H1 (cell line): ENCODE measurements around the gene GABRD.

Experiments used
- ASH2L ChIP-seq: fragments of 200-600, 300-600 bp; sonication (generic); IDR thresholded peaks from one replicate; pipeline ENCODE4 v1.7.1; 2017; ENCODE audit warnings: low read length
- EZH2 ChIP-seq: fragments of 200-600 bp; sonication (generic); IDR thresholded peaks from 2 replicates; pipeline ENCODE4 v1.7.1; 2012; ENCODE audit warnings: low read depth, mild to moderate bottlenecking, moderate library complexity, low read length, inconsistent platforms; ENCODE audit not compliant: severe bottlenecking
- POLR2A ChIP-seq, 2 experiments: IDR thresholded peaks; 1 replicate in 1 of 2; 2 replicates in 1 of 2; pipeline ENCODE4 v1.6.1; 2011; ENCODE audit warnings: low read depth in 2 of 2, low read length in 2 of 2, mild to moderate bottlenecking in 2 of 2; ENCODE audit errors: control extremely low read depth in 1 of 2
- RNF2 ChIP-seq: fragments of 200-900, 300-1000 bp; sonication (generic); IDR thresholded peaks from 2 replicates; pipeline ENCODE4 v1.7.1; 2016; ENCODE audit warnings: borderline replicate concordance, low read depth, mild to moderate bottlenecking, antibody characterized with exemption, low read length; ENCODE audit not compliant: poor library complexity, severe bottlenecking; ENCODE audit errors: missing control alignments
- SP1 ChIP-seq: IDR thresholded peaks from 2 replicates; pipeline ENCODE4 v1.6.1; 2011; ENCODE audit warnings: low read depth, low read length
- SUZ12 ChIP-seq: fragments of 200-600 bp; sonication (generic); IDR thresholded peaks from 2 replicates; pipeline ENCODE4 v1.6.1; 2012; ENCODE audit warnings: mild to moderate bottlenecking, inconsistent platforms, low read length, moderate library complexity, mixed read lengths
- TAF1 ChIP-seq: IDR thresholded peaks from 2 replicates; pipeline ENCODE4 v1.6.1; 2011; ENCODE audit warnings: mild to moderate bottlenecking, low read depth, low read length
- YY1 ChIP-seq: IDR thresholded peaks from 2 replicates; pipeline ENCODE4 v1.6.1; 2011; ENCODE audit warnings: low read depth, mild to moderate bottlenecking, low read length
- TF ChIP-seq, protein P1 (sequence below), 3 experiments: IDR thresholded peaks; 1 replicate in 2 of 3; 2 replicates in 1 of 3; pipeline versions ENCODE4 v1.5.1 to v1.6.1; 2011; ENCODE audit warnings: low read length in 3 of 3, mild to moderate bottlenecking in 3 of 3, inconsistent platforms in 2 of 3, low read depth in 1 of 3, moderate library complexity in 1 of 3; ENCODE audit not compliant: insufficient read depth in 1 of 3; ENCODE audit errors: control extremely low read depth in 1 of 3
- TF ChIP-seq, protein P2 (sequence below): IDR thresholded peaks from 2 replicates; pipeline ENCODE4 v1.6.1; 2012; ENCODE audit warnings: low read length, inconsistent platforms
- TF ChIP-seq, protein P3 (sequence below): IDR thresholded peaks from 2 replicates; pipeline ENCODE4 v1.6.1; 2012; ENCODE audit warnings: inconsistent platforms

DNA sequence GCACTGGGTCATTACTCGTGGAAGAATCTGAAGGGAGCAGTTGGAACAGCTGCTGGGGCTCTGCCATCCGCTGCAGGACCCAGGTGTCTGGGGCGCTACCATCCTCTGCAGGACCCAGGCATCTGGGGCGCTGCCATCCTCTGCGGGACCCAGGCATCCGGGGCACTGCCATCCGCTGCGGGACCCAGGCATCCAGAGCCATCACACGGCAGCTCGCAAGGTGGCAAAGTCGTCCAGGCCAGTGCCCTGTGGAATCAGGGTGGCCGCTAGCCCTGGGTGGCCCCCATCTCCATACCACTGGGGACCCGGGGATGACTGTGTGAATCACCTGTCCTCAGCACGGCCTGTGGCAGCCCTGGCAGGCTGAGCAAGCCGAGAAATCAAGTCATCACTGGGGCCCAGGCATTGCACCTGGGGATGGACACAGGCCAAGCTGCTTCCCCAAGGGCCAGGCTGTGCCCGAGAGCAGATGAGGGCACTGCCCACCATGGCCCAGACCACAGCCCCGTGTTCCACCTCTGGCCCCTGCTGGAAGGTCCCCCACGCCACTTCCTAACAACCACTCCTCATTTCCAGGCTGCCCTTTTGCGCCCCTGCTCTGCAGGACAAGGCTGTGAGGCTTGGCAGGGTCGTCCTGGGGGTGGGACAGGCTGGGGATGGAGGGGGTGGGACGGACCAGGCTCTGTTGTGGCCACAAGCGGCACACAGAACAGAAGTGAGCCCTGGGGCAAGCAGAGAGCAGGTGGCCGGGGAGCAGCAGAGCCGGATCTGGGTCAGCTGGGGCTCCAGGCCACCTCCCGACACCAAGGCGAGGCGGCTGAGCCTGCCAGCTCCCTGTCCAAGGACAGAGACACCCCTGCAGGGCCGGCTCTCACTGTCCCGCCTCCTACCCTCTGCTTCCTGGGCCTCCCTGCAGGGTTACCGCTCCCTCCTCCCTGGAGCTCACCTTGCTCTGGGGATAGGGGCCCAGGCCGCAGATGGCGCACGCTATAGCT is 12.7 kb downstream of the GABRD start:
- TF ChIP-seq, protein P1, sequence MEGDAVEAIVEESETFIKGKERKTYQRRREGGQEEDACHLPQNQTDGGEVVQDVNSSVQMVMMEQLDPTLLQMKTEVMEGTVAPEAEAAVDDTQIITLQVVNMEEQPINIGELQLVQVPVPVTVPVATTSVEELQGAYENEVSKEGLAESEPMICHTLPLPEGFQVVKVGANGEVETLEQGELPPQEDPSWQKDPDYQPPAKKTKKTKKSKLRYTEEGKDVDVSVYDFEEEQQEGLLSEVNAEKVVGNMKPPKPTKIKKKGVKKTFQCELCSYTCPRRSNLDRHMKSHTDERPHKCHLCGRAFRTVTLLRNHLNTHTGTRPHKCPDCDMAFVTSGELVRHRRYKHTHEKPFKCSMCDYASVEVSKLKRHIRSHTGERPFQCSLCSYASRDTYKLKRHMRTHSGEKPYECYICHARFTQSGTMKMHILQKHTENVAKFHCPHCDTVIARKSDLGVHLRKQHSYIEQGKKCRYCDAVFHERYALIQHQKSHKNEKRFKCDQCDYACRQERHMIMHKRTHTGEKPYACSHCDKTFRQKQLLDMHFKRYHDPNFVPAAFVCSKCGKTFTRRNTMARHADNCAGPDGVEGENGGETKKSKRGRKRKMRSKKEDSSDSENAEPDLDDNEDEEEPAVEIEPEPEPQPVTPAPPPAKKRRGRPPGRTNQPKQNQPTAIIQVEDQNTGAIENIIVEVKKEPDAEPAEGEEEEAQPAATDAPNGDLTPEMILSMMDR (IDR thresholded peaks at IDR 0.05; ENCODE audit: control extremely low read depth in 1 of 3, insufficient read depth in 1 of 3, low read depth in 1 of 3, low read length in 3 of 3): no peak
- TF ChIP-seq POLR2A (IDR thresholded peaks at IDR 0.05; ENCODE audit: control extremely low read depth in 1 of 2, low read depth in 2 of 2, low read length in 2 of 2) (no peak), RNF2 (no peak), EZH2 (no peak), SUZ12 (no peak), YY1 (no peak), ASH2L (no peak), TAF1 (no peak), SP1 (no peak)
- TF ChIP-seq, protein P2, sequence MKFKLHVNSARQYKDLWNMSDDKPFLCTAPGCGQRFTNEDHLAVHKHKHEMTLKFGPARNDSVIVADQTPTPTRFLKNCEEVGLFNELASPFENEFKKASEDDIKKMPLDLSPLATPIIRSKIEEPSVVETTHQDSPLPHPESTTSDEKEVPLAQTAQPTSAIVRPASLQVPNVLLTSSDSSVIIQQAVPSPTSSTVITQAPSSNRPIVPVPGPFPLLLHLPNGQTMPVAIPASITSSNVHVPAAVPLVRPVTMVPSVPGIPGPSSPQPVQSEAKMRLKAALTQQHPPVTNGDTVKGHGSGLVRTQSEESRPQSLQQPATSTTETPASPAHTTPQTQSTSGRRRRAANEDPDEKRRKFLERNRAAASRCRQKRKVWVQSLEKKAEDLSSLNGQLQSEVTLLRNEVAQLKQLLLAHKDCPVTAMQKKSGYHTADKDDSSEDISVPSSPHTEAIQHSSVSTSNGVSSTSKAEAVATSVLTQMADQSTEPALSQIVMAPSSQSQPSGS: no peak
- TF ChIP-seq, protein P3, sequence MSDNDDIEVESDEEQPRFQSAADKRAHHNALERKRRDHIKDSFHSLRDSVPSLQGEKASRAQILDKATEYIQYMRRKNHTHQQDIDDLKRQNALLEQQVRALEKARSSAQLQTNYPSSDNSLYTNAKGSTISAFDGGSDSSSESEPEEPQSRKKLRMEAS: no peak
